Neuronal stem cell (in vitro differentiated cells): ENCODE measurements around the gene GTF3C6.

ENCODE experiments used
- DNase-seq: peaks from one replicate; pipeline ENCODE4 v3.0.0-alpha.2; 2013; ENCODE audit warnings: low spot score
- H2AFZ ChIP-seq: one replicate; pipeline ENCODE4 v1.6.1; 2013; ENCODE audit warnings: mild to moderate bottlenecking, low read length, inconsistent platforms
- H2AK5ac ChIP-seq: 2 replicates; pipeline ENCODE4 v1.6.1; 2013; ENCODE audit warnings: low read depth, mild to moderate bottlenecking, inconsistent platforms, low read length, moderate library complexity, mixed read lengths
- H2BK120ac ChIP-seq: 2 replicates; pipeline ENCODE4 v1.6.1; 2013; ENCODE audit warnings: low read depth, mild to moderate bottlenecking, inconsistent platforms, low read length, moderate library complexity, mixed read lengths
- H2BK12ac ChIP-seq: one replicate; pipeline ENCODE4 v1.6.1; 2013; ENCODE audit warnings: low read length, inconsistent platforms
- H2BK15ac ChIP-seq: 2 replicates; pipeline ENCODE4 v1.6.1; 2013; ENCODE audit warnings: mild to moderate bottlenecking, low read length, inconsistent platforms, mixed read lengths
- H2BK5ac ChIP-seq: one replicate; pipeline ENCODE4 v1.6.1; 2013; ENCODE audit warnings: inconsistent platforms, mild to moderate bottlenecking, low read length, moderate library complexity
- H3K14ac ChIP-seq: one replicate; pipeline ENCODE4 v1.6.1; 2013; ENCODE audit warnings: low read length, inconsistent platforms
- H3K18ac ChIP-seq: 2 replicates; pipeline ENCODE4 v1.6.1; 2013; ENCODE audit warnings: low read length, inconsistent platforms
- H3K23ac ChIP-seq: 2 replicates; pipeline ENCODE4 v1.6.1; 2013; ENCODE audit warnings: low read depth, mild to moderate bottlenecking, mixed read lengths, low read length, inconsistent platforms; ENCODE audit not compliant: poor library complexity
- H3K27ac ChIP-seq: replicated peaks from 3 replicates; pipeline ENCODE4 v1.5.1; 2013; ENCODE audit warnings: low read length, inconsistent platforms
- H3K27me3 ChIP-seq, 3 experiments: 2 replicates each; pipeline ENCODE4 v1.6.1; 2013; ENCODE audit warnings: low read length in 3 of 3, mild to moderate bottlenecking in 2 of 3, inconsistent platforms in 1 of 3, low read depth in 1 of 3, mixed read lengths in 1 of 3, moderate library complexity in 1 of 3; ENCODE audit not compliant: control insufficient read depth in 3 of 3, insufficient read depth in 3 of 3
- H3K36me3 ChIP-seq, 2 donors: replicated peaks in 1 of 2; 2 replicates each; pipeline ENCODE4 v1.6.1; 2013; ENCODE audit warnings: low read length in 2 of 2; ENCODE audit not compliant: control insufficient read depth in 2 of 2, insufficient read depth in 2 of 2
- H3K4ac ChIP-seq: 2 replicates; pipeline ENCODE4 v1.6.1; 2013; ENCODE audit warnings: inconsistent platforms, mild to moderate bottlenecking, low read length, moderate library complexity
- H3K4me1 ChIP-seq, 2 donors: 1 replicate in 1 of 2; 2 replicates in 1 of 2; pipeline ENCODE4 v1.6.1; 2013; ENCODE audit warnings: low read length in 2 of 2, low read depth in 1 of 2; ENCODE audit not compliant: control insufficient read depth in 2 of 2, insufficient read depth in 1 of 2
- H3K4me2 ChIP-seq: one replicate; pipeline ENCODE4 v1.6.1; 2013; ENCODE audit warnings: mild to moderate bottlenecking, low read length, inconsistent platforms; ENCODE audit not compliant: insufficient read depth, poor library complexity, severe bottlenecking
- H3K4me3 ChIP-seq, 2 donors: 2 replicates each; pipeline ENCODE4 v1.5.1; 2013; ENCODE audit warnings: low read length in 2 of 2, mild to moderate bottlenecking in 2 of 2, inconsistent platforms in 1 of 2, moderate library complexity in 1 of 2
- H3K79me1 ChIP-seq: one replicate; pipeline ENCODE4 v1.6.1; 2013; ENCODE audit warnings: low read depth, mild to moderate bottlenecking, inconsistent platforms, low read length, moderate library complexity
- H3K9ac ChIP-seq: one replicate; pipeline ENCODE4 v1.6.1; 2013; ENCODE audit warnings: mild to moderate bottlenecking, low read depth, low read length, inconsistent platforms; ENCODE audit not compliant: poor library complexity
- H3K9me3 ChIP-seq, 2 donors: replicated peaks in 1 of 2; 2 replicates each; pipeline versions ENCODE3 to v1.6.1; 2013; ENCODE audit warnings: low read length in 2 of 2, mild to moderate bottlenecking in 2 of 2, inconsistent platforms in 1 of 2, low read depth in 1 of 2, mixed read lengths in 1 of 2, moderate library complexity in 1 of 2; ENCODE audit not compliant: control insufficient read depth in 2 of 2, insufficient read depth in 1 of 2
- H4K8ac ChIP-seq: one replicate; pipeline ENCODE4 v1.6.1; 2013; ENCODE audit warnings: low read depth, mild to moderate bottlenecking, inconsistent platforms, low read length, moderate library complexity
- H4K91ac ChIP-seq: one replicate; pipeline ENCODE4 v1.6.1; 2013; ENCODE audit warnings: low read length, low read depth, mild to moderate bottlenecking, inconsistent platforms; ENCODE audit not compliant: poor library complexity
- WGBS, 2 donors: extraction: QIAGEN DNeasy Blood & Tissue Kit; methylation state at CpG; one replicate each; pipeline ENCODE4 v1.1.7; 2013; ENCODE audit warnings: missing lambda C conversion rate in 2 of 2, mixed read lengths in 1 of 2; ENCODE audit not compliant: insufficient read length in 2 of 2, insufficient replicate concordance in 1 of 2; ENCODE audit errors: extremely low coverage in 2 of 2; 5-methylcytosine and 5-hydroxymethylcytosine counted together

GTF3C6 gene

GRCh38 chr6:110990840-110991576 is 32.5 kb downstream of the GTF3C6 start:
- no peaks in the 10 kb centered on the region for H3K79me1 ChIP-seq
- no peak overlapping the region for H2BK15ac ChIP-seq
- H2AFZ ChIP-seq: no peak overlapping the region
- no peak overlapping the region for H2BK12ac ChIP-seq
- no peak overlapping the region for H3K27ac ChIP-seq
- DNase-seq: no peak
- H3K18ac ChIP-seq: no peak overlapping the region
- no peak overlapping the region for H3K4me3 ChIP-seq
- H3K4me1 ChIP-seq: no peaks in the 10 kb centered on the region
- H4K8ac ChIP-seq: no peak overlapping the region
- peaks cover 2 to 92% of the 10 kb centered on the region in 2 donors for H3K36me3 ChIP-seq
- no peaks in the 10 kb centered on the region for H3K9me3 ChIP-seq
- H2BK5ac ChIP-seq: no peak overlapping the region
- H3K23ac ChIP-seq: no peak overlapping the region
- no peak overlapping the region for H3K14ac ChIP-seq
- no peak overlapping the region for H3K4me2 ChIP-seq
- no peak overlapping the region for H2AK5ac ChIP-seq
- WGBS, 2 donors: 100% methylated on average over 1 of the region's 11 CpGs; no CpG with 5 or more reads in 1 of the 2 donors
- no peak overlapping the region for H4K91ac ChIP-seq
- no peaks in the 10 kb centered on the region for H3K27me3 ChIP-seq
- no peak overlapping the region for H3K4ac ChIP-seq
- H2BK120ac ChIP-seq: no peak overlapping the region
- H3K9ac ChIP-seq: no peak overlapping the region

GRCh38 chr6:110996691-110997090 is 38.2 kb downstream of the GTF3C6 start:
- no peaks in the 10 kb centered on the region for H3K27me3 ChIP-seq
- no peaks in the 10 kb centered on the region for H3K9me3 ChIP-seq
- H2AK5ac ChIP-seq: no peak overlapping the region
- no peak overlapping the region for H2BK5ac ChIP-seq
- H4K91ac ChIP-seq: no peak overlapping the region
- no peak overlapping the region for H3K18ac ChIP-seq
- no peak overlapping the region for H4K8ac ChIP-seq
- H3K4ac ChIP-seq: no peak overlapping the region
- no peak overlapping the region for H3K4me3 ChIP-seq
- H3K36me3 ChIP-seq: peaks cover 13 to 99% of the 10 kb centered on the region in 2 donors
- H2AFZ ChIP-seq: no peak overlapping the region
- no CpG with 5 or more reads among the region's 9 CpGs for WGBS, 2 donors
- H3K9ac ChIP-seq: no peak overlapping the region
- no peaks in the 10 kb centered on the region for H3K79me1 ChIP-seq
- no peak overlapping the region for H3K4me2 ChIP-seq
- H3K23ac ChIP-seq: no peak overlapping the region
- no peaks in the 10 kb centered on the region for H3K4me1 ChIP-seq
- H2BK15ac ChIP-seq: no peak overlapping the region
- no peak overlapping the region for H3K27ac ChIP-seq
- DNase-seq: no peak
- H2BK12ac ChIP-seq: no peak overlapping the region
- no peak overlapping the region for H2BK120ac ChIP-seq
- H3K14ac ChIP-seq: no peak overlapping the region

- Histone ChIP-seq H3K18ac (no peak overlapping the region), H2BK120ac (no peak overlapping the region), H2BK12ac (no peak overlapping the region), H3K9me3 (no peaks in the 10 kb centered on the region), H2AK5ac (no peak overlapping the region), H3K4ac (no peak overlapping the region), H3K36me3 (peaks cover 13 to 95% of the 10 kb centered on the region in 2 donors), H3K79me1 (no peaks in the 10 kb centered on the region), H2BK5ac (no peak overlapping the region), H3K27ac (no peak overlapping the region), H4K91ac (no peak overlapping the region), H2AFZ (no peak overlapping the region), H4K8ac (no peak overlapping the region), H3K9ac (no peak overlapping the region), H3K4me1 (no peaks in the 10 kb centered on the region), H3K4me3 (no peak overlapping the region), H3K14ac (no peak overlapping the region), H3K4me2 (no peak overlapping the region), H2BK15ac (no peak overlapping the region), H3K27me3 (no peaks in the 10 kb centered on the region), H3K23ac (no peak overlapping the region)
- no CpG with 5 or more reads among the region's 2 CpGs for WGBS, 2 donors
- DNase-seq: no peak
These were observed 41.2 kb downstream of the GTF3C6 start for GRCh38 chr6:110999634-111000270.

GRCh38 chr6:111002350-111002749 is 43.8 kb downstream of the GTF3C6 start:
- no peak overlapping the region for H3K18ac ChIP-seq
- no peaks in the 10 kb centered on the region for H3K27me3 ChIP-seq
- no peaks in the 10 kb centered on the region for H3K9me3 ChIP-seq
- H2AFZ ChIP-seq: no peak overlapping the region
- no peak overlapping the region for H2BK120ac ChIP-seq
- H3K14ac ChIP-seq: no peak overlapping the region
- WGBS, 2 donors: no CpG with 5 or more reads among the region's 3 CpGs
- H3K4me2 ChIP-seq: no peak overlapping the region
- H2AK5ac ChIP-seq: no peak overlapping the region
- H3K4me1 ChIP-seq: no peaks in the 10 kb centered on the region
- H3K9ac ChIP-seq: no peak overlapping the region
- H2BK5ac ChIP-seq: no peak overlapping the region
- H3K4ac ChIP-seq: no peak overlapping the region
- no peak overlapping the region for H2BK15ac ChIP-seq
- H4K91ac ChIP-seq: no peak overlapping the region
- H3K4me3 ChIP-seq: no peak overlapping the region
- no peak overlapping the region for H4K8ac ChIP-seq
- no peaks in the 10 kb centered on the region for H3K79me1 ChIP-seq
- no peak for DNase-seq
- no peak overlapping the region for H3K23ac ChIP-seq
- H3K36me3 ChIP-seq: peaks cover 12 to 91% of the 10 kb centered on the region in 2 donors
- no peak overlapping the region for H3K27ac ChIP-seq
- H2BK12ac ChIP-seq: no peak overlapping the region
